ENCODE data around the gene NRBF2.

NRBF2 gene

DNA sequence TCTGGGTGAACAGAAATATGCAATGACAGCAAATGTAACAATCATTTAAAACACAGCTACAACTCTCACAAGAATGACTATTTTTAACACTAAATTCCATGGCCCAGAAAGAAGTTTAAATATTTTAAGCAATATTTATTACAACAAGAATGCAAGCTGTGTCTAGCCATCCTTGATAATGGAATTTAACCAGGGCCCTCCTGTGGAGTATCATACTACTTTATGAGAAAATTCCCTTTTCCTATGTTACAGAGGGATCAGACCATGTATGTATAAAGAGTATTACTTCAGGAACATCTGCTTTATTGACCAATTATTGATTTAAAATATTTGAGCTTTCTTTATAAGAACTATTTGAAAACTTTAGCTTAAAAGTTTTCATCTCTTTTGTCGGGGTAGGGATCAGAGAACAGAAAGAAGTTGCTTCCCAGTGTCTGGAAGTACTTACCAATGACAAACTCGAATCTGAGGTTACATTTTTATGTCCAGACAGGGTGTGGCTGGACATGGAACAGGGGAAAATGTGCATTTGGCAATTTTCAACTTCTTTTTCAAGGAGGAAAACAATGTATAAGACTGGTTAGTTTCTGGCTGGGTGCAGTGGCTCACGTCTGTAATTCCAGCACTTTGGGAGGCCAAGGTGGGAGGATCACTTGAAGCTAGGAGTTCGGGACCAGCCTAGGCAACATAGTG lies 48.3 kb upstream of the NRBF2 start:
- Histone ChIP-seq H3K27me3 (ENCODE audit: control insufficient read depth, low read length) (peaks cover 17% of the 10 kb centered on the region), H3K36me3 (ENCODE audit: control insufficient read depth, low read length) (no peaks in the 10 kb centered on the region), H3K4me1 (ENCODE audit: control insufficient read depth, low read length) (no peaks in the 10 kb centered on the region), H3K9me2 (replicated peaks; ENCODE audit: control insufficient read depth, low read length) (no peaks in the 10 kb centered on the region), H3K9me3 (ENCODE audit: control insufficient read depth, insufficient read depth, low read length) (no peaks in the 10 kb centered on the region), H3K4me3 (ENCODE audit: low read length) (no peak overlapping the region), H3K4me2 (ENCODE audit: low read length) (no peak overlapping the region), H3K79me2 (ENCODE audit: control insufficient read depth, low read length) (no peaks in the 10 kb centered on the region), H3K27ac (ENCODE audit: low read depth, low read length) (no peak overlapping the region), H3F3A (ENCODE audit: control insufficient read depth, insufficient read depth) (no peaks in the 10 kb centered on the region), H4K20me1 (ENCODE audit: control insufficient read depth, insufficient read depth, low read depth, low read length) (no peaks in the 10 kb centered on the region)
- TF ChIP-seq EZH2phosphoT487 (IDR thresholded peaks at IDR 0.05; ENCODE audit: borderline replicate concordance, low read length) (no peak), CTCF (IDR thresholded peaks at IDR 0.05; ENCODE audit: low read depth, low read length, poor library complexity, severe bottlenecking) (no peak)

DNA sequence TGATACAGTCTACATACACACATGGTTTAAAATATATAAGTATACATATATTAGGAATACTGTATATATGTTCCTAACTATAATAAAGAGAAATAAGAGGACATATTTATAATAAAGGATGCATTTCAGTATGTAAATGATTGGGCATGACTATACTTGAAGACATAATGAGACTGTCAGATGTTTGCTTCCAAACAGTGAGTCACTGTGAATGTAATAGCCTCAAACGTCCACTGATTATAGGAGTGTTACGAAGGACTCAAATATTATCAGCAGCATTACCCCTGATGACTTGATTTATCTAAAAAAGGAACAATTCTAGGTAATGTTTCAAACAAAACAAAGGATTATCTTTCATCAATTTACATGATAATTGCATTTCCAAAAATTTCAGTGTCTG lies 39.9 kb upstream of the NRBF2 start:
- TF ChIP-seq EZH2phosphoT487 (IDR thresholded peaks at IDR 0.05; ENCODE audit: borderline replicate concordance, low read length) (no peak), CTCF (IDR thresholded peaks at IDR 0.05; ENCODE audit: low read depth, low read length, poor library complexity, severe bottlenecking) (no peak)
- no peaks in the 10 kb centered on the region for H3K27me3 ChIP-seq (ENCODE audit: control insufficient read depth, low read length)
- no peak overlapping the region for H3K27ac ChIP-seq (ENCODE audit: low read depth, low read length)
- no peaks in the 10 kb centered on the region for H3K9me2 ChIP-seq (replicated peaks; ENCODE audit: control insufficient read depth, low read length)
- H3K4me1 ChIP-seq (ENCODE audit: control insufficient read depth, low read length), result no peaks in the 10 kb centered on the region
- no peaks in the 10 kb centered on the region for H4K20me1 ChIP-seq (ENCODE audit: control insufficient read depth, insufficient read depth, low read depth, low read length)
- H3K36me3 ChIP-seq (ENCODE audit: control insufficient read depth, low read length), result no peaks in the 10 kb centered on the region
- no peaks in the 10 kb centered on the region for H3K9me3 ChIP-seq (ENCODE audit: control insufficient read depth, insufficient read depth, low read length)
- no peaks in the 10 kb centered on the region for H3K79me2 ChIP-seq (ENCODE audit: control insufficient read depth, low read length)
- no peak overlapping the region for H3K4me2 ChIP-seq (ENCODE audit: low read length)
- H3K4me3 ChIP-seq (ENCODE audit: low read length), result no peak overlapping the region
- no peaks in the 10 kb centered on the region for H3F3A ChIP-seq (ENCODE audit: control insufficient read depth, insufficient read depth)

DNA sequence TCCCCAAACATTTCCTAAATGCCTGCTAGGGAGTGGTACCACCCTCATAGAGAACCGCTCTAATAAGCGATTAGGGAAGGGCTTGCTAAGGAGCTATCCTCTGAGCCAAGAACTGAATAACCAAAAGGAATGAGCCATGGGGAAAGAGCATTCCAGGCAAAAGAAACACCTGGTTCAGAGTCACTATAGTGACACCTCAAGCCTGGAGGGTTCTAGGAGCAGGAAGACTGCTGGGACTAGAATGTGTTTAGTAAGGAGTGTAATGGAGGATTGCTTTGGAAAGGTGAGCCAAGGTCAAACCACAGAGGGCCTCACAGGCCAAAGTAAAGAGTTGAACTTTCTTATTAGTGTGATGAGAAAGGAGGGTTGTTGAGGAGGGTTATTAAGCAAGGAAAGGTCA lies 38.7 kb upstream of the NRBF2 start:
- no peak for TF ChIP-seq EZH2phosphoT487 (IDR thresholded peaks at IDR 0.05; ENCODE audit: borderline replicate concordance, low read length)
- TF ChIP-seq CTCF (IDR thresholded peaks at IDR 0.05; ENCODE audit: low read depth, low read length, poor library complexity, severe bottlenecking), result no peak
- H3K4me2 ChIP-seq (ENCODE audit: low read length), result no peak overlapping the region
- H4K20me1 ChIP-seq (ENCODE audit: control insufficient read depth, insufficient read depth, low read depth, low read length), result no peaks in the 10 kb centered on the region
- H3K36me3 ChIP-seq (ENCODE audit: control insufficient read depth, low read length), result no peaks in the 10 kb centered on the region
- H3K79me2 ChIP-seq (ENCODE audit: control insufficient read depth, low read length), result no peaks in the 10 kb centered on the region
- H3K4me3 ChIP-seq (ENCODE audit: low read length), result no peak overlapping the region
- no peaks in the 10 kb centered on the region for H3K9me3 ChIP-seq (ENCODE audit: control insufficient read depth, insufficient read depth, low read length)
- H3F3A ChIP-seq (ENCODE audit: control insufficient read depth, insufficient read depth), result no peaks in the 10 kb centered on the region
- H3K4me1 ChIP-seq (ENCODE audit: control insufficient read depth, low read length), result no peaks in the 10 kb centered on the region
- H3K27ac ChIP-seq (ENCODE audit: low read depth, low read length), result no peak overlapping the region
- no peaks in the 10 kb centered on the region for H3K9me2 ChIP-seq (replicated peaks; ENCODE audit: control insufficient read depth, low read length)
- no peaks in the 10 kb centered on the region for H3K27me3 ChIP-seq (ENCODE audit: control insufficient read depth, low read length)

All from DOHH2 (cell line).